Stimulated activated effector memory CD8-positive, alpha-beta T cell treated with anti-CD3 and anti-CD28 coated beads, Interleukin-12 subunit alpha, Interleukin-12 subunit beta, amount 100 ng/mL, for 72 hours (primary cell): ENCODE results near the gene CCL13.
"Not testable (repeated sequence)": the region's sequence is repeated elsewhere in the genome, so short reads cannot be mapped to it uniquely, and the experiment has no call there.

Experiments
- ATAC-seq: fragments of 150-1000 bp; cut with Tn5 transposase; 2 replicates; pipeline ENCODE4 v1.10.0; 2021
- DNase-seq, 2 donors: peaks; one replicate each; pipeline ENCODE4 v3.0.0; 2021 to 2022; ENCODE audit warnings: low spot score in 2 of 2
- H3K27ac Mint-ChIP-seq: one replicate; pipeline ENCODE4 v1.8.0; 2022; ENCODE audit warnings: mild to moderate bottlenecking, mixed read lengths
- H3K36me3 Mint-ChIP-seq: one replicate; pipeline ENCODE4 v1.8.0; 2022; ENCODE audit warnings: mild to moderate bottlenecking, mixed read lengths
- H3K4me1 Mint-ChIP-seq: one replicate; pipeline ENCODE4 v1.8.0; 2022; ENCODE audit warnings: mixed read lengths
- H3K4me3 Mint-ChIP-seq: one replicate; pipeline ENCODE4 v1.8.0; 2022; ENCODE audit warnings: mild to moderate bottlenecking, mixed read lengths
- H3K9me3 Mint-ChIP-seq: one replicate; pipeline ENCODE4 v1.8.0; 2022; ENCODE audit warnings: mixed read lengths

The CCL13 gene

DNA sequence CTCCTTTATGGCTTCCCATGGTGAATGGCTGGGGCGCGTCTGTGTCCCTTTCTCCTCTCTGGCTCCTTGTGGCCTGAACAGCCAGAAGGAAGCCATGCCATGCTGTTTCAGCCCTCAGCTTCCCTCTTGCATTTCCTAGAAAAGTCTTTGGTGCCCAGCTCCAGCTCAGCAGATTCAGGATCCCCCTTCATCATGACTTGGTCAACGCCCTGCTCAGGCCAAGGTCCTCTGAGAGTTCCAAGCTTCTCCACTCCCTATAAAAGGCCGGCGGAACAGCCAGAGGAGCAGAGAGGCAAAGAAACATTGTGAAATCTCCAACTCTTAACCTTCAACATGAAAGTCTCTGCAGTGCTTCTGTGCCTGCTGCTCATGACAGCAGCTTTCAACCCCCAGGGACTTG is at the start of gene CCL13:
CCL13 (plus strand) TSS at position 287 of the 400 bp plus-strand sequence; CDS start at position 334, 47 bp downstream.
- H3K4me3 Mint-ChIP-seq = no peak within 1 kb of the TSS
- no peaks in the 10 kb centered on the region for H3K4me1 Mint-ChIP-seq
- no peak for DNase-seq
- H3K36me3 Mint-ChIP-seq = no peaks in the 10 kb centered on the region
- H3K27ac Mint-ChIP-seq = no peak within 1 kb of the TSS
- no peak for ATAC-seq
- peaks cover 3% of the 10 kb centered on the region for H3K9me3 Mint-ChIP-seq

DNA sequence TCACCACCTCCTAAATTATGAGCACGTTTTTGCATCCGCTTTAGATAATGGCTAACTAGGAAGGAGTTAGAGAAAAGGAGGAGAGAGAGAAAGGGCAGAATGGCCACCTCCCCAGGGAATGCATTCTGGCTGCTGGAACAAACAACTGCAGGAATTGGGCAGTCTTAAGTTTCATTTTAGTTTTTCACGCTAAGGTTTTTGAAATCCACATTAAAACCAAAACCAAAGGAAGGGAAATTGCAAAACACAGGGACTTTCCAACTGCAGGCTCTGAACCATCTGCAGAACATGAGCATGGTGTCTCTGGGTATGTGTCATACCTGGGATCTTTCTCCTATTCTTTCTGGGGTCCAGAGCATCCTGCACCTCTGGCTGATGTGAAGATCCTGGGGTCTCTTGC is 49.2 kb upstream of the CCL13 start:
- peak in 1 of 2 donors; percentile 10 for DNase-seq
- H3K36me3 Mint-ChIP-seq = no peaks in the 10 kb centered on the region
- no peaks in the 10 kb centered on the region for H3K9me3 Mint-ChIP-seq
- no peaks in the 10 kb centered on the region for H3K4me1 Mint-ChIP-seq
- ATAC-seq = no peak
- H3K27ac Mint-ChIP-seq = no peak overlapping the region
- H3K4me3 Mint-ChIP-seq = no peak overlapping the region

DNA sequence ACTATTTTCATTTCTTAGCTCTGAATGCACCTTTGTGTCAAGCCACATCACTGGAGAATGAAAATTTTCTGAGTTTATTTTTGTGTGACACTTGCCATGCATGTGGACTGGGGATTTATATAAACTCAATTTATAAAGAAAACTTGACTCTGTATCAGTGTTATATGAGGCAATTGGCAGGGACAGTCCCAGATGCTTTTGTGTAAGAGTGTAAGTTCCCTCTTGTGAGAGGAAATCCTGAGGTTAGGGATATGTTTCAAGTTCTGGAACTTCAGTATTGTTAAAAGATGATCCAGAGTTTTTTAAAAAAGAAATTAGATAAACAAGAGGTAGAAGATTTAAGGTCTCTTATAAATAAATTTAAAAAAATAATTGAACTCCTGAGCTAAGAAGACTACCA is 47.9 kb upstream of the CCL13 start:
- H3K27ac Mint-ChIP-seq = no peak overlapping the region

DNA sequence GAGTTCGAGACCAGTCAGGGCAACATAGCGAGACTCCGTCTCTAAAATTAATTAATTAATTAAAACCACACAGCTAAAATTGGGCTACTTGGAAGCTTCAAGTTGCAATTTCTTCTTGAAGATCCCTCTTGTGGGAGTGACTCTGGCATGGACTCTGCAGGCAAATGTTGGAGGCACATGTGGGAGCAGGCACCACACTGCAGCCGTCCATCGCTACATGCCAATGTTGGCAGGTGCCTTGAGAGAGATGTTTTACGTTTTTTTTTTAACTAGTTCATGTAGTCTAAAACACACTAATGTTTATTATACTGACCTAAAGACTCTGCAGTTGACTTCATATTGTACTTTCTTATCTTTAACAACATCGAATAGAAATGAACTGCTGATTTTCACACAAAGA is 45.0 kb upstream of the CCL13 start:
- Mint-ChIP-seq H3K27ac (no peak overlapping the region), H3K9me3 (no peaks in the 10 kb centered on the region), H3K36me3 (no peaks in the 10 kb centered on the region), H3K4me3 (no peak overlapping the region), H3K4me1 (no peaks in the 10 kb centered on the region)
- no peak for ATAC-seq
- no peak for DNase-seq

More for the DNA sequence above, 47.9 kb upstream of the CCL13 start:
- Mint-ChIP-seq H3K36me3 (no peaks in the 10 kb centered on the region), H3K4me1 (no peaks in the 10 kb centered on the region), H3K9me3 (no peaks in the 10 kb centered on the region), H3K4me3 (no peak overlapping the region)
- DNase-seq (no peak), ATAC-seq (no peak)

DNA sequence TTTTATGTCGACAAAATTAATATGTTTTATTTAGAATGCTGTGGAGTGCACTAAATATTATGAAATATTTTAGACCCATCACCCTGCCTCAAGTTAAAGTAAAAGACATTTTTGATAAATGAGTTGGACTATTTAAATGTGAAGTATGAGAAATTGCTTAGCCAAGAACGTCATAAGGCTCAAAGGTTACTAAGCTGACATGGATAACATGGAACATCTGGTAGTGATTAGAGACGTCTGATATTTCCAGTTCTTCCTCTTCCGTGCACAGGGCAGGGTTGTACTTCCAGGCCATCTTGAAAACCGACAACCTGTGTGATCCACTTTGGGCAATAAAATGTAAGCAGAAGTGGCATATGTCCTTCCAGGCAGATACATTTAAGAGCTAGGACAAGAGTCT is 44.2 kb upstream of the CCL13 start:
- no peak for DNase-seq
- ATAC-seq = no peak
- no peaks in the 10 kb centered on the region for H3K36me3 Mint-ChIP-seq
- no peaks in the 10 kb centered on the region for H3K9me3 Mint-ChIP-seq
- no peaks in the 10 kb centered on the region for H3K4me1 Mint-ChIP-seq
- H3K4me3 Mint-ChIP-seq = no peak overlapping the region
- H3K27ac Mint-ChIP-seq = no peak overlapping the region

DNA sequence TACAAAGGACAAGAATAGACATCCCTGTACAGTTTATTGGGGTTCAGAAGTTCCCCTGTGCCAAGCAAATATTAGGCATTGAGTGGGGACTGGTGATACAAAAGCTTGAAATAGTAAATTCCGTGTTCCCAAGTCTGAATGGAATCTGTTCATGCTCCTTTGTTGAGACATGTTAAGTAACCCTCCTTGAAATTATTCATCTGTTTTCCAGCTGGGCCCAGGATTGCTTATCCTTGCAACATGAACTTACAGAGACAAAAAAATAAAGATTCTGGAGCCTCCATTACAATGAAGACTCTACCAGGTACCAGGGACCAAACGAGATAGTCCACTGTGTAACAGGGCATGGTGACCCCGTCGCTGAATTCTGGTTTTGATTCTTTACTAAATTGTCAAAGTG is 43.1 kb upstream of the CCL13 start:
- no peak overlapping the region for H3K27ac Mint-ChIP-seq
- no peak for DNase-seq
- no peaks in the 10 kb centered on the region for H3K9me3 Mint-ChIP-seq
- no peaks in the 10 kb centered on the region for H3K36me3 Mint-ChIP-seq
- ATAC-seq = no peak
- H3K4me1 Mint-ChIP-seq = no peaks in the 10 kb centered on the region
- H3K4me3 Mint-ChIP-seq = no peak overlapping the region

DNA sequence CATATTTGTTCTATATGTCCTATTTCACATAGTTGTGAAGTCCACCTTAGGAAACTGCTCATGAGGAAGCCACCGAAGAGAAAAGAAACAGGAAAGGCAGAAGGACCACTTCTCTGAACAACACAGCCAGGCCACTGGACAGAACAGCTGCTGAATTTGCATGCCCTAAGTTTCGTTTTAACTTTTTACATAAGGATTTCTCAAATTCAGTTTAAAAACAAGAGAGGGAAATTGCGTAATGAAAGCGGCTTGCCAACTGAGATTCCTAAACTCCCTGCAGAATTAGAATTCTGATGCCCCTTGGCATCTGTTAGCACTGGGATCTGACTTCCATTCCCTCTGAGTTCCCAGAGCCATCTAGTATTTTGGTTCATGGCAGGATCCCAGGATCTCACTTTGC is 42.0 kb upstream of the CCL13 start:
- Mint-ChIP-seq H3K4me1 (no peaks in the 10 kb centered on the region), H3K4me3 (no peak overlapping the region), H3K9me3 (no peaks in the 10 kb centered on the region), H3K27ac (no peak overlapping the region), H3K36me3 (no peaks in the 10 kb centered on the region)
- DNase-seq = no peak
- ATAC-seq = no peak

DNA sequence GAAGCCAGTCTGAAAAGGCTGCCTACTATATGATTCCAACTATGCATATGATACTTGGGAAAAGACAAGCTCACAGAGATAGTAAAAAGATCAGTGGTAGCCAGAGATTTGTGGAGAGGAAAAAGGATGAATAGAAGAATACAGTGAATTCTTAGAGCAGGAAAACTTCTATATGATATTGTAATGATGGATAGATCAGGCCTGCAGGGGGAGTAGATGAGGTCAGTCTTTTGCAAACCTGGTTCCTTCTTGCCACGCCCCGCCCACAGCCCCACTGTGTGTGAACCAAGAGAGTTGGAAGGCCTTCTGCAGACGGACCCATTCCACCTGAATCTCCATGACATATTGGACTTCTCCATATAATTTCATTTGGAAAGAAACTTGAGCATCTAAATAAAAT is 37.8 kb upstream of the CCL13 start:
- DNase-seq (no peak), ATAC-seq (no peak)
- Mint-ChIP-seq H3K4me3 (no peak overlapping the region), H3K27ac (no peak overlapping the region), H3K9me3 (no peaks in the 10 kb centered on the region), H3K36me3 (no peaks in the 10 kb centered on the region), H3K4me1 (no peaks in the 10 kb centered on the region)

DNA sequence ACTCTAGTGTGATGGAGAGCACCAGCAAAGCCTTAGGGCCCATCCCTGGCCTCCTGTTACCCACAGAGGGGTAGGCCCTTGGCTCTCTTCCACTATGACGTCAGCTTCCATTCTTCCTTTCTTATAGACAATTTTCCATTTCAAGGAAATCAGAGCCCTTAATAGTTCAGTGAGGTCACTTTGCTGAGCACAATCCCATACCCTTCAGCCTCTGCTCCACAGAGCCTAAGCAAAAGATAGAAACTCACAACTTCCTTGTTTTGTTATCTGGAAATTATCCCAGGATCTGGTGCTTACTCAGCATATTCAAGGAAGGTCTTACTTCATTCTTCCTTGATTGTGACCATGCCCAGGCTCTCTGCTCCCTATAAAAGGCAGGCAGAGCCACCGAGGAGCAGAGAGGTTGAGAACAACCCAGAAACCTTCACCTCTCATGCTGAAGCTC is 37.2 kb upstream of the CCL13 start, which contains the start of gene CCL8:
CCL8 (plus strand) TSS at position 397 of the 445 bp plus-strand sequence. CDS start 67 bp downstream, outside the sequence.
- DNase-seq (no peak), ATAC-seq (no peak)
- H3K9me3 Mint-ChIP-seq = no peaks in the 10 kb centered on the region
- no peaks in the 10 kb centered on the region for H3K36me3 Mint-ChIP-seq
- H3K27ac Mint-ChIP-seq = no peak within 1 kb of the TSS
- no peak within 1 kb of the TSS for H3K4me3 Mint-ChIP-seq
- no peaks in the 10 kb centered on the region for H3K4me1 Mint-ChIP-seq

DNA sequence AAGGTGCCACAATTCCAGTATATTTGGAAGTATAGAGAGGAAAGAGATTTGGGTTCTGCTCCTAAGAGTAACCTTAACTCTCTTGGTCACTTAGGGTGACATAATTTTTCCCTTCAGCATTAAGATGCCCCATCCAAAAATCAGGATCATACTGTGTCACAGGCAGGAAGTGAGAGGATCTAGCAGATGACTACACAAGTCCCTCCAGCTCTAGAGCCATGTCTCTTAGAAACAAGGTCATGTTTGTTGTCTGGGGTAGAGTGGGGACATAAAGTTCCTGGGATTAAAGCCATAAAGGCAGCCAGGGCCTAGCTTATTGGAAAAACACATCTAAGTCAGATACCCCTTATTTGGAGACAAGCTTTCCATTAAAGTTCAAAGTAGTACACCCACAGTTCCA is 34.3 kb upstream of the CCL13 start:
- H3K4me3 Mint-ChIP-seq = no peak overlapping the region
- ATAC-seq = no peak
- DNase-seq = no peak
- no peak overlapping the region for H3K27ac Mint-ChIP-seq
- H3K9me3 Mint-ChIP-seq = peaks cover 6% of the 10 kb centered on the region
- H3K4me1 Mint-ChIP-seq = no peaks in the 10 kb centered on the region
- H3K36me3 Mint-ChIP-seq = no peaks in the 10 kb centered on the region

DNA sequence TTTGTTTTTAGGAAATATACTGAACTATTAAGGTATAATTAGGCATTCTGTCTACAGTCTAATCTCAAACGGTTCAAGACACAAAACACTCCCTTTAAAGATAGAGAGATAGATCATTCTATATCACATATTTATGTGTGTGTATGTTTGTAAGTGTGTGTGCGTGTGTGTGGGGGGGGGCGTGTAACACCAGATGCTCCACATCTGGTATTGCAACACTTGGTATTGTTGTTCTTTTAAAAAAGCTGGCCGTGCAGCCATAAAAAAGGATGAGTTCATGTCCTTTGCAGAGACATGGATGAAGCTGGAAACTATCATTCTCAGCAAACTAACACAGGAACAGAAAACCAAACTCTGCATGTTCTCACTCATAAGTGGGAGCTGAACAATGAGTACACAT is 28.7 kb upstream of the CCL13 start:
- not testable (repeated sequence) for H3K9me3 Mint-ChIP-seq, ATAC-seq, H3K4me3 Mint-ChIP-seq, H3K36me3 Mint-ChIP-seq, H3K27ac Mint-ChIP-seq, H3K4me1 Mint-ChIP-seq, DNase-seq

DNA sequence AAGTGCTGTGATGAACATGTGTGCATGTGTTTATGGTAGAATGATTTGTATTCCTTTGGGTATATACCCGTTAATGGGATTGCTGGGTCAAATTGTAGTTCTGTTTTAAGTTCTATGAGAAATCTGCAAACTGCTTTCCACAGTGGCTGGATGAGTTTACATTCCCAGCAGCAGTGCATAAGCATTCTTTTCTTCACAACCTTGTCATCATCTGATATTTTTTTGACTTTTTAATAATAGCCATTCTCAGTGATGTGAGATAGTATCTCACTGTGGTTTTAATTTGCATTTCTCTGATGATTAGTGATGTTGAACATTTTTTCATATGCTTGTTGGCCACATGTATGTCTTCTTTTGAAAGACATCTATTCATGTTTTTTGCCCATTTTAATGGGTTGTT is 18.6 kb upstream of the CCL13 start:
- Mint-ChIP-seq H3K4me3 (no peak overlapping the region), H3K9me3 (peaks cover 2% of the 10 kb centered on the region), H3K27ac (no peak overlapping the region), H3K36me3 (no peaks in the 10 kb centered on the region), H3K4me1 (no peaks in the 10 kb centered on the region)
- DNase-seq (no peak), ATAC-seq (no peak)

DNA sequence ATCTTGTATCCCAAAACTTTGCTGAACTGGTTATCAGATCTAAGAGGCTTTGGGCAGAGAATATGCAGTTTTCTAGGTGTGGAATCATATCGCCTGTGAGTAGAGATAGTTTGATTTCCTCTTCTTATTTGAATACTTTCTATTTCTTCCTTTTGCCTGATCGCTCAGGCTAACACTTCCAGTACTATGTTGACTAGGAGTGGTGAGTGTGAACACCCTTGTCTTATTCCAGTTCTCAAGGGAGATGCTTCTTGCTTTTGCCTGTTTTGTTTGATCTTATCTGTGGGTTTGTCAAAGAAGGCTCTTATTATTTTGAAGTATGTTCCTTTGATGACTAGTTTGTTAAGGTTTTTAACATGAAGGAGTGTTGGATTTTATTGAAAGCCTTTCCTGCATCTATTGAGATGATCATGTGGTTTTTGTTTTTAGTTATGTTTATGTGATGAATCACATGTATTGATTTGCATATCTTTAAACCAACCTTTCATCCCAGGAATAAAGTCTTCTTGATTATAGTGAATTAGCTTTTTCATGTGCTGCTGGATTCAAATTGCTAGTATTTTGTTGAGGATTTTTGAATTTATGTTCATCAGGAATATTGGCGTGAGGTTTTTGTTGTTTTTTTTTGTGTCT is 17.0 kb upstream of the CCL13 start:
- Mint-ChIP-seq H3K4me1 (no peaks in the 10 kb centered on the region), H3K27ac (no peak overlapping the region), H3K36me3 (no peaks in the 10 kb centered on the region), H3K9me3 (peaks cover 2% of the 10 kb centered on the region), H3K4me3 (no peak overlapping the region)
- ATAC-seq = no peak
- no peak for DNase-seq

DNA sequence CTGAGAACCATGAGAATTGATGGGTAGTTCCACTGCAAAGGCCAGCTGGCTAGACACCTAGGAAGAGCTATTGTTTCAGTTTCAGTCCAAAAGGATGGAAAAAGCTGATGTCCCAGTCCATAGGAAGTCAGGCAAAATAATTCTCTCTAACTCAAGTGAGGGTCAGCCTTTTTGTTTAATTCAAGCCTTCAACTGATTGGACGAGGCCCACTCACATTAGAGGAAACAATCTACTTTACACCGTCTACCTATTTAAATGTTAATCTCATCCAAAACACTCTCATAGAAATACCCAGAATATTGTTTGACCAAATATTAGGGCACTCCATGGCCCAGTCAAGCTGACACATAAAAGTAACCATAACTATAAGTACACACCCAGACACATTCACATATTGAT is 14.4 kb upstream of the CCL13 start:
- ATAC-seq (no peak), DNase-seq (no peak)
- no peaks in the 10 kb centered on the region for H3K4me1 Mint-ChIP-seq
- H3K36me3 Mint-ChIP-seq = no peaks in the 10 kb centered on the region
- no peak overlapping the region for H3K4me3 Mint-ChIP-seq
- H3K9me3 Mint-ChIP-seq = peaks cover 2% of the 10 kb centered on the region
- H3K27ac Mint-ChIP-seq = no peak overlapping the region

DNA sequence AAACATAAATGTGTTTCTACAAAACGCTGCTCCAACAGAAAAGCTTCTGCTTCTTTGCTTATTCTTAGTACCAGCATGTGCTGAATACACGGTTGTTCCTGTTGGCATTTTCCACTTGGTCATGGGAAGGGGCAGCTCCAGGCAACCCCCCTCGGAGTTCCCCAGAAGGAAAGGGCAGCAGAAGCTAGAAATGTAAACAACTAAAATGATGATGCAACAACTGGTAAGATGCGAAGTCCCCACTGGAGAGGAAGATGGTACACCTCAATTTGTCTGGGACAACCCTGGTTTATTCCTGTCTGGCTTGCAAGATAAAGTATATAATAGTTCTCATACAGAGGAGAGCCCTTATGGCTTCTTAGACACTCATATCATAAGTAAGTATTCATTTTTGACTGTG is 9.2 kb upstream of the CCL13 start:
- ATAC-seq = no peak

DNA sequence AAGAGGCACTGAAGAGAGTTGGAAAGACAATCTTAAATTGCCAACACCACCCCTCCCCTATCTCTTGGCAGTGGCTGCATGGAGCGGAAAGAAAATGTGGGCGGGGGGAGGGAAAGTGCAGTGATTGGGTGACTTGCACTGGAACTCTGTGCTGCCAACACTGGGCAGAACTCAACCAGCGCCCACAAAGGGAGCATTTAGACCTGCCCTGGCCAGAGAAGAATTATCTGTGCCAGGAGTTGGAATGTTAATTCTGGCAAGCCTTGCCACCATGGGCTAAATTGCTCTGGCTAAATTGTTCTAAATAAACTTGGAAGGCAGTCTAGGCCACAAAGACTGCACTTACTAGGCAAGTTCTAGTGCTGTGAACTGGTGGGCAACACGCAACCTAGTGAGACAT is 6.5 kb upstream of the CCL13 start:
- H3K9me3 Mint-ChIP-seq = peaks cover 3% of the 10 kb centered on the region
- H3K27ac Mint-ChIP-seq = no peak overlapping the region
- H3K36me3 Mint-ChIP-seq = no peaks in the 10 kb centered on the region
- no peak overlapping the region for H3K4me3 Mint-ChIP-seq
- ATAC-seq (no peak), DNase-seq (no peak)
- H3K4me1 Mint-ChIP-seq = no peaks in the 10 kb centered on the region

More for the DNA sequence above, 9.2 kb upstream of the CCL13 start:
- Mint-ChIP-seq H3K4me3 (no peak overlapping the region), H3K9me3 (no peaks in the 10 kb centered on the region), H3K36me3 (no peaks in the 10 kb centered on the region), H3K4me1 (no peaks in the 10 kb centered on the region), H3K27ac (no peak overlapping the region)
- DNase-seq = no peak

DNA sequence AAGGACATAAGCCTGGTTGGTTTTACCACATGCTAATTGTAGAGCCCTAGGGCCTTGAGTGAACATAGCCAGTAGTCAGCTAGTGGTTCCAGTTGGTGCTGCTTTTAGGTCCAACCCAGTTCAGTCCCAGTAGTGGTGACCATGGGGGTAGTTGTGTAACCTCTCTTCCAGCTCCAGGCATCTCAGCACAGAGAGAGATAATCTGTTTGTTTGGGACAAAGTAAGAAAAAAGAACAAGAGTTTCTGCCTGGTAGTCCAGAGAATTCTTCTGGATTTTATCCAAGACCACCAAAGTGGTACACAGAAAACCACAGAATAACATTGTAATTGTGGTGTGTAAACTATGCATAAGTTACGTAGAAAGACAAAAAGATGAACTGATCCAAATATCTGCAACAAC is 5.2 kb upstream of the CCL13 start:
- no peaks in the 10 kb centered on the region for H3K4me1 Mint-ChIP-seq
- DNase-seq (no peak), ATAC-seq (no peak)
- no peak overlapping the region for H3K27ac Mint-ChIP-seq
- no peaks in the 10 kb centered on the region for H3K36me3 Mint-ChIP-seq
- peaks cover 3% of the 10 kb centered on the region for H3K9me3 Mint-ChIP-seq
- no peak overlapping the region for H3K4me3 Mint-ChIP-seq
